ENCODE results near the gene NLN. TPM values are rescaled to one million over a fixed set of nuclear protein-coding genes. Genes with fewer than 3 reads are reported as not detected.

Gene NLN
- total and polyA plus RNA-seq, 2 of the 4 experiments (the other 2 are of a cell fraction), result 19.1 to 37.1 TPM

GRCh38 chr5:65876496-65876895 lies 154.5 kb downstream of the NLN start:
- no TSS peak for BruUV-seq (replicated peaks)
- in situ Hi-C loops (cut with MboI; ENCODE audit: low sequenced_read_pairs), result no loop called here

More at GRCh38 chr5:65876496-65876895, 154.5 kb downstream of the NLN start:
- Histone ChIP-seq H3K4me1 (ENCODE audit: control insufficient read depth, insufficient read depth, low read length) (peaks cover 2% of the 10 kb centered on the region; the same call in 1 of the 2 replicates), H3K4me2 (ENCODE audit: low read depth, low read length) (no peak overlapping the region), H2BK20ac (ENCODE audit: low read depth, low read length) (no peak overlapping the region), H4K8ac (ENCODE audit: low read depth in 2 of 2, low read length in 2 of 2) (no peak overlapping the region), H3K36me3 (ENCODE audit: control insufficient read depth, insufficient read depth, low read length) (no peaks in the 10 kb centered on the region), H3K27ac (ENCODE audit: insufficient read depth, low read length) (no peak overlapping the region), H3K27me3 (ENCODE audit: control insufficient read depth, insufficient read depth, low read length) (no peaks in the 10 kb centered on the region), H3K18ac (ENCODE audit: low read depth, low read length) (no peak overlapping the region), H4K5ac (ENCODE audit: low read depth, low read length) (no peak overlapping the region), H3K9me1 (ENCODE audit: insufficient read depth, low read length) (peaks cover 4% of the 10 kb centered on the region; the same call in 1 of the 2 replicates), H2AK9ac (replicated peaks; ENCODE audit: low read depth, low read length, poor library complexity) (no peak overlapping the region), H3K4me3 (ENCODE audit: insufficient read depth, low read depth, low read length) (no peak overlapping the region), H4K91ac (ENCODE audit: insufficient read depth, low read depth, low read length) (no peak overlapping the region), H3K9me3 (ENCODE audit: control insufficient read depth, insufficient read depth, low read length) (peaks cover 7% of the 10 kb centered on the region; the same call in 1 of the 2 replicates), H3K4ac (ENCODE audit: low read depth, low read length) (no peak overlapping the region), H2BK5ac (ENCODE audit: low read depth, low read length, poor library complexity, severe bottlenecking) (no peak overlapping the region), H3K23ac (ENCODE audit: low read depth, low read length) (no peak overlapping the region), H2AFZ (replicated peaks; ENCODE audit: low read length, poor library complexity) (no peak overlapping the region), H3K9ac (ENCODE audit: low read depth, low read length) (no peak overlapping the region), H2BK15ac (ENCODE audit: low read depth, low read length) (no peak overlapping the region), H2AK5ac (ENCODE audit: low read depth, low read length) (no peak overlapping the region), H3K14ac (replicated peaks; ENCODE audit: low read depth, low read length) (no peak overlapping the region), H4K20me1 (ENCODE audit: insufficient read depth, low read length) (no peaks in the 10 kb centered on the region), H2BK120ac (ENCODE audit: low read depth, low read length) (no peak overlapping the region), H3K79me1 (ENCODE audit: low read depth in 1 of 2, low read length in 2 of 2) (peaks cover 0 to 3% of the 10 kb centered on the region in 2 experiments; a peak in 1 of 4 replicates), H3K56ac (ENCODE audit: extremely low read depth, insufficient read depth, low read length) (no peak overlapping the region)
- dilution Hi-C loops (cut with HindIII; ENCODE audit: low sequenced_read_pairs, unreplicated experiment) (no loop called here), intact Hi-C loops (cut with micrococcal nuclease) (no loop called here)
- ChIA-PET CTCF (no interaction called here), POLR2A (ENCODE audit: unreplicated experiment) (no interaction called here)
- no peak for DNase-seq
- ATAC-seq (ENCODE audit: low read depth), result no peak
- TF ChIP-seq POLR2A (IDR thresholded peaks at IDR 0.05; ENCODE audit: low read depth, low read length) (no peak), CHD1 (IDR thresholded peaks at IDR 0.05; ENCODE audit: low read depth, low read length) (no peak), SMC3 (IDR thresholded peaks at IDR 0.05; ENCODE audit: low read depth, low read length) (no peak), RFX5 (IDR thresholded peaks at IDR 0.05; ENCODE audit: low read depth, low read length) (no peak), MXI1 (IDR thresholded peaks at IDR 0.05; ENCODE audit: borderline replicate concordance, low read depth, low read length) (no peak), NFE2L2 (IDR thresholded peaks at IDR 0.05; ENCODE audit: low read depth, low read length) (no peak), FOS (IDR thresholded peaks at IDR 0.05; ENCODE audit: low read depth, low read length) (no peak), RCOR1 (IDR thresholded peaks at IDR 0.05; ENCODE audit: insufficient replicate concordance, low read length) (no peak), BHLHE40 (IDR thresholded peaks at IDR 0.05; ENCODE audit: low read depth, low read length) (no peak), MAZ (IDR thresholded peaks at IDR 0.05; ENCODE audit: borderline replicate concordance, low read depth, low read length) (no peak), MAFK (IDR thresholded peaks at IDR 0.05; ENCODE audit: low read depth, low read length) (no peak), RAD21 (IDR thresholded peaks at IDR 0.05; ENCODE audit: low read length) (no peak), USF2 (IDR thresholded peaks at IDR 0.05; ENCODE audit: low read depth, low read length) (no peak), CEBPB (IDR thresholded peaks at IDR 0.05; ENCODE audit: low read depth, low read length) (no peak)
- TF ChIP-seq, protein P1, sequence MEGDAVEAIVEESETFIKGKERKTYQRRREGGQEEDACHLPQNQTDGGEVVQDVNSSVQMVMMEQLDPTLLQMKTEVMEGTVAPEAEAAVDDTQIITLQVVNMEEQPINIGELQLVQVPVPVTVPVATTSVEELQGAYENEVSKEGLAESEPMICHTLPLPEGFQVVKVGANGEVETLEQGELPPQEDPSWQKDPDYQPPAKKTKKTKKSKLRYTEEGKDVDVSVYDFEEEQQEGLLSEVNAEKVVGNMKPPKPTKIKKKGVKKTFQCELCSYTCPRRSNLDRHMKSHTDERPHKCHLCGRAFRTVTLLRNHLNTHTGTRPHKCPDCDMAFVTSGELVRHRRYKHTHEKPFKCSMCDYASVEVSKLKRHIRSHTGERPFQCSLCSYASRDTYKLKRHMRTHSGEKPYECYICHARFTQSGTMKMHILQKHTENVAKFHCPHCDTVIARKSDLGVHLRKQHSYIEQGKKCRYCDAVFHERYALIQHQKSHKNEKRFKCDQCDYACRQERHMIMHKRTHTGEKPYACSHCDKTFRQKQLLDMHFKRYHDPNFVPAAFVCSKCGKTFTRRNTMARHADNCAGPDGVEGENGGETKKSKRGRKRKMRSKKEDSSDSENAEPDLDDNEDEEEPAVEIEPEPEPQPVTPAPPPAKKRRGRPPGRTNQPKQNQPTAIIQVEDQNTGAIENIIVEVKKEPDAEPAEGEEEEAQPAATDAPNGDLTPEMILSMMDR (conservative IDR thresholded peaks at IDR 0.05; ENCODE audit: low read depth, low read length), result no peak
- TF ChIP-seq, protein P2, sequence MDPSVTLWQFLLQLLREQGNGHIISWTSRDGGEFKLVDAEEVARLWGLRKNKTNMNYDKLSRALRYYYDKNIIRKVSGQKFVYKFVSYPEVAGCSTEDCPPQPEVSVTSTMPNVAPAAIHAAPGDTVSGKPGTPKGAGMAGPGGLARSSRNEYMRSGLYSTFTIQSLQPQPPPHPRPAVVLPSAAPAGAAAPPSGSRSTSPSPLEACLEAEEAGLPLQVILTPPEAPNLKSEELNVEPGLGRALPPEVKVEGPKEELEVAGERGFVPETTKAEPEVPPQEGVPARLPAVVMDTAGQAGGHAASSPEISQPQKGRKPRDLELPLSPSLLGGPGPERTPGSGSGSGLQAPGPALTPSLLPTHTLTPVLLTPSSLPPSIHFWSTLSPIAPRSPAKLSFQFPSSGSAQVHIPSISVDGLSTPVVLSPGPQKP (IDR thresholded peaks at IDR 0.05; ENCODE audit: borderline replicate concordance, low read depth, low read length), result no peak
